ENCODE data around the gene ANKFY1.

The ANKFY1 gene

GRCh38 chr17:4189280-4189679 lies 74.5 kb downstream of the ANKFY1 start:
- H3K4me3 ChIP-seq (ENCODE audit: low read depth, low read length) = no peak overlapping the region
- TF ChIP-seq CTCF (IDR thresholded peaks at IDR 0.05; ENCODE audit: insufficient read depth, low read depth, low read length, missing control alignments) = no peak
- DNase-seq (ENCODE audit: low read depth) = no peak

GRCh38 chr17:4188076-4188475 lies 75.7 kb downstream of the ANKFY1 start:
- no peak overlapping the region for H3K4me3 ChIP-seq (ENCODE audit: low read depth, low read length)
- no peak for DNase-seq (ENCODE audit: low read depth)
- no peak for TF ChIP-seq CTCF (IDR thresholded peaks at IDR 0.05; ENCODE audit: insufficient read depth, low read depth, low read length, missing control alignments)

GRCh38 chr17:4187076-4187475 lies 76.7 kb downstream of the ANKFY1 start:
- H3K4me3 ChIP-seq (ENCODE audit: low read depth, low read length) = no peak overlapping the region
- TF ChIP-seq CTCF (IDR thresholded peaks at IDR 0.05; ENCODE audit: insufficient read depth, low read depth, low read length, missing control alignments) = no peak

GRCh38 chr17:4186357-4186881 lies 77.4 kb downstream of the ANKFY1 start:
- no peak for DNase-seq (ENCODE audit: low read depth)
- no peak for TF ChIP-seq CTCF (IDR thresholded peaks at IDR 0.05; ENCODE audit: insufficient read depth, low read depth, low read length, missing control alignments)
- H3K4me3 ChIP-seq (ENCODE audit: low read depth, low read length) = no peak overlapping the region

More at GRCh38 chr17:4187076-4187475, 76.7 kb downstream of the ANKFY1 start:
- DNase-seq (ENCODE audit: low read depth) = no peak

GRCh38 chr17:4185656-4186055 lies 78.1 kb downstream of the ANKFY1 start:
- no peak overlapping the region for H3K4me3 ChIP-seq (ENCODE audit: low read depth, low read length)
- DNase-seq (ENCODE audit: low read depth) = no peak
- TF ChIP-seq CTCF (IDR thresholded peaks at IDR 0.05; ENCODE audit: insufficient read depth, low read depth, low read length, missing control alignments) = no peak

GRCh38 chr17:4184811-4185210 lies 79.0 kb downstream of the ANKFY1 start:
- TF ChIP-seq CTCF (IDR thresholded peaks at IDR 0.05; ENCODE audit: insufficient read depth, low read depth, low read length, missing control alignments) = no peak
- H3K4me3 ChIP-seq (ENCODE audit: low read depth, low read length) = no peak overlapping the region
- no peak for DNase-seq (ENCODE audit: low read depth)

- H3K4me3 ChIP-seq (ENCODE audit: low read depth, low read length) = no peak overlapping the region
- no peak for TF ChIP-seq CTCF (IDR thresholded peaks at IDR 0.05; ENCODE audit: insufficient read depth, low read depth, low read length, missing control alignments)
- DNase-seq (ENCODE audit: low read depth) = no peak
Measured at GRCh38 chr17:4182043-4182442, 81.7 kb downstream of the ANKFY1 start.

Measured in GM12865 (cell line).